Astrocyte (in vitro differentiated cells and primary cell): ENCODE results near the gene ANO8. TPM values are rescaled to one million over a fixed set of nuclear protein-coding genes. Genes with fewer than 3 reads are reported as not detected.

ENCODE experiments used
- DNase-seq: peaks from one replicate; pipeline ENCODE4 v3.0.0-alpha.2; 2010; ENCODE audit warnings: low read depth
- FAIRE-seq: peaks from 2 replicates; lab custom pipeline; 2011; peaks lifted over from hg19 to GRCh38; lab: Jason Lieb, UNC
- H2AFZ ChIP-seq: 2 replicates; pipeline ENCODE4 v1.6.0; 2012; ENCODE audit warnings: low read depth, low read length, inconsistent platforms
- H3K27ac ChIP-seq: 2 replicates; pipeline ENCODE4 v1.5.1; 2011; ENCODE audit warnings: low read depth, low read length, inconsistent platforms
- H3K27me3 ChIP-seq: 2 replicates; pipeline ENCODE4 v1.6.0; 2011; ENCODE audit warnings: low read length, inconsistent platforms; ENCODE audit not compliant: insufficient read depth
- H3K36me3 ChIP-seq: 2 replicates; pipeline ENCODE4 v1.5.1; 2011; ENCODE audit warnings: low read length, inconsistent platforms; ENCODE audit not compliant: insufficient read depth
- H3K4me1 ChIP-seq: 2 replicates; pipeline ENCODE4 v1.5.1; 2011; ENCODE audit warnings: low read length, inconsistent platforms; ENCODE audit not compliant: insufficient read depth
- H3K4me2 ChIP-seq: 2 replicates; pipeline ENCODE4 v1.6.0; 2012; ENCODE audit warnings: low read length, inconsistent platforms
- H3K4me3 ChIP-seq: 2 replicates; pipeline ENCODE4 v1.5.1; 2011; ENCODE audit warnings: low read depth, mild to moderate bottlenecking, low read length, inconsistent platforms; ENCODE audit not compliant: insufficient read depth
- H3K79me2 ChIP-seq: 2 replicates; pipeline ENCODE4 v1.6.0; 2012; ENCODE audit warnings: mild to moderate bottlenecking, low read length, inconsistent platforms; ENCODE audit not compliant: insufficient read depth
- H3K9ac ChIP-seq: 2 replicates; pipeline ENCODE4 v1.6.0; 2012; ENCODE audit warnings: mild to moderate bottlenecking, low read length, inconsistent platforms
- H3K9me3 ChIP-seq: 2 replicates; pipeline ENCODE4 v1.5.1; 2012; ENCODE audit warnings: low read depth, mild to moderate bottlenecking, low read length, inconsistent platforms; ENCODE audit not compliant: insufficient read depth
- H4K20me1 ChIP-seq: 2 replicates; pipeline ENCODE4 v1.6.0; 2012; ENCODE audit warnings: low read length, inconsistent platforms; ENCODE audit not compliant: insufficient read depth
- H3K27ac Mint-ChIP-seq: one replicate; pipeline ENCODE4 v1.8.0; 2021; ENCODE audit warnings: mild to moderate bottlenecking, mixed read lengths; ENCODE audit not compliant: unreplicated experiment
- H3K27me3 Mint-ChIP-seq: one replicate; pipeline ENCODE4 v1.8.0; 2021; ENCODE audit warnings: low read depth, mixed read lengths; ENCODE audit not compliant: unreplicated experiment
- H3K36me3 Mint-ChIP-seq: one replicate; pipeline ENCODE4 v1.8.0; 2021; ENCODE audit warnings: low read depth, mixed read lengths; ENCODE audit not compliant: unreplicated experiment
- H3K4me1 Mint-ChIP-seq: one replicate; pipeline ENCODE4 v1.8.0; 2021; ENCODE audit warnings: low read depth, mixed read lengths; ENCODE audit not compliant: unreplicated experiment
- H3K4me3 Mint-ChIP-seq: one replicate; pipeline ENCODE4 v1.8.0; 2021; ENCODE audit warnings: mild to moderate bottlenecking, moderate library complexity, mixed read lengths; ENCODE audit not compliant: unreplicated experiment
- H3K9me3 Mint-ChIP-seq: one replicate; pipeline ENCODE4 v1.8.0; 2021; ENCODE audit warnings: mild to moderate bottlenecking, mixed read lengths; ENCODE audit not compliant: unreplicated experiment
- EZH2 ChIP-seq: IDR thresholded peaks from 2 replicates; pipeline ENCODE4 v1.6.1; 2012; ENCODE audit warnings: mild to moderate bottlenecking, low read length, inconsistent platforms; ENCODE audit not compliant: insufficient read depth
- total RNA-seq: library from RNA; stranded (reverse); gene quantifications from 2 replicates; pipeline ENCODE4 v1.2.1, GENCODE V29; 2021
- TF ChIP-seq, protein P1 (sequence below): IDR thresholded peaks from 2 replicates; pipeline ENCODE4 v1.5.1; 2011; ENCODE audit warnings: low read depth, mild to moderate bottlenecking, inconsistent platforms, low read length, moderate library complexity; ENCODE audit not compliant: insufficient read depth

The ANO8 gene
- total RNA-seq, 1 donor from 2014 or later, result 8.1 TPM

DNA sequence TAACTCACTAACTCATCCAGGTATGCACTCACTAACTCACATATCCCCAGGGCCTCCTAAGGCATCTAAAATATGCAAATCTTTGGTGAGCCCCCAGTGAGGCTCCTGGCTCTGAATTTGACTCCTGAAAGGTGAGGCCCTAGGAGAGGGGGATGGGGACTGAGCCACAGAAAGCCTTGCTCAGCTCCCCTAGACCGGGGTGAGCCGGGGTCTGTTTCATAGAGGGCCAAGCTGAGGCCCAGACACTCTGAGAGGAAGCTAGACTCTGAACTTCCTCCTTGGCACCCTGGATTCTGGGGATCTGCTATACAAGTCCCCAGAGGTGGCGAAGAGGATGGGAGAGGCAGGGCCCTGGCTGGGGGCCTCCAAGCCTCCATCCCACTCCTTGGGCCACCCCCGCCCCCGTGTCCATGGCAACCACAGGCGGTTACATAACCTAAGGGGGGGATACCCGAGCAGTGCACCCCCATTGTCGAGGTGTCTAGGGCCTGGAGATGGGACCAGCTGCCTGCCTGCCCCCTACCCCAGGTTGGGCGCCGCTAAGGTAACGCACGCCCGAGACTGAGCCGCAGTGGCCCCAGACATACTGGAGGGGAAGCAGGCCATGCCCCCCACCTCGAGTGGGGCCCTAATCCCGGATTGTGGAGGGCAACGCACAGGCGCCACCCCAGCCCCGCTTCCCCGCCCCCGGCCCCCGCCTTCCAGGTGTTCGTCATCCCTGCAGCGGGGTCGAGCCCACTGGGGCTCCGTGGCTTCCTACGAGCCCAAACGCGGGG lies 32.1 kb downstream of the ANO8 start:
- Histone ChIP-seq H3K4me3 (peak overlapping the region; percentile 57), H3K9me3 (no peaks in the 10 kb centered on the region), H2AFZ (peak overlapping the region; percentile 67), H3K4me2 (peak overlapping the region; percentile 87), H3K27ac (no peak overlapping the region), H3K36me3 (no peaks in the 10 kb centered on the region), H4K20me1 (peaks cover 3% of the 10 kb centered on the region), H3K4me1 (peaks cover 12% of the 10 kb centered on the region), H3K79me2 (peaks cover 7% of the 10 kb centered on the region), H3K9ac (peak overlapping the region; percentile 75), H3K27me3 (no peaks in the 10 kb centered on the region)
- FAIRE-seq (no peak), DNase-seq (no peak)
- peaks cover 1% of the 10 kb centered on the region for H3K4me1 Mint-ChIP-seq
- peaks cover 2% of the 10 kb centered on the region for H3K36me3 Mint-ChIP-seq
- no peaks in the 10 kb centered on the region for H3K27me3 Mint-ChIP-seq
- H3K27ac Mint-ChIP-seq, result no peak overlapping the region
- H3K4me3 Mint-ChIP-seq, result peak overlapping the region; percentile 78
- TF ChIP-seq, protein P1, sequence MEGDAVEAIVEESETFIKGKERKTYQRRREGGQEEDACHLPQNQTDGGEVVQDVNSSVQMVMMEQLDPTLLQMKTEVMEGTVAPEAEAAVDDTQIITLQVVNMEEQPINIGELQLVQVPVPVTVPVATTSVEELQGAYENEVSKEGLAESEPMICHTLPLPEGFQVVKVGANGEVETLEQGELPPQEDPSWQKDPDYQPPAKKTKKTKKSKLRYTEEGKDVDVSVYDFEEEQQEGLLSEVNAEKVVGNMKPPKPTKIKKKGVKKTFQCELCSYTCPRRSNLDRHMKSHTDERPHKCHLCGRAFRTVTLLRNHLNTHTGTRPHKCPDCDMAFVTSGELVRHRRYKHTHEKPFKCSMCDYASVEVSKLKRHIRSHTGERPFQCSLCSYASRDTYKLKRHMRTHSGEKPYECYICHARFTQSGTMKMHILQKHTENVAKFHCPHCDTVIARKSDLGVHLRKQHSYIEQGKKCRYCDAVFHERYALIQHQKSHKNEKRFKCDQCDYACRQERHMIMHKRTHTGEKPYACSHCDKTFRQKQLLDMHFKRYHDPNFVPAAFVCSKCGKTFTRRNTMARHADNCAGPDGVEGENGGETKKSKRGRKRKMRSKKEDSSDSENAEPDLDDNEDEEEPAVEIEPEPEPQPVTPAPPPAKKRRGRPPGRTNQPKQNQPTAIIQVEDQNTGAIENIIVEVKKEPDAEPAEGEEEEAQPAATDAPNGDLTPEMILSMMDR, result no peak
- TF ChIP-seq EZH2, result no peak
- no peaks in the 10 kb centered on the region for H3K9me3 Mint-ChIP-seq

DNA sequence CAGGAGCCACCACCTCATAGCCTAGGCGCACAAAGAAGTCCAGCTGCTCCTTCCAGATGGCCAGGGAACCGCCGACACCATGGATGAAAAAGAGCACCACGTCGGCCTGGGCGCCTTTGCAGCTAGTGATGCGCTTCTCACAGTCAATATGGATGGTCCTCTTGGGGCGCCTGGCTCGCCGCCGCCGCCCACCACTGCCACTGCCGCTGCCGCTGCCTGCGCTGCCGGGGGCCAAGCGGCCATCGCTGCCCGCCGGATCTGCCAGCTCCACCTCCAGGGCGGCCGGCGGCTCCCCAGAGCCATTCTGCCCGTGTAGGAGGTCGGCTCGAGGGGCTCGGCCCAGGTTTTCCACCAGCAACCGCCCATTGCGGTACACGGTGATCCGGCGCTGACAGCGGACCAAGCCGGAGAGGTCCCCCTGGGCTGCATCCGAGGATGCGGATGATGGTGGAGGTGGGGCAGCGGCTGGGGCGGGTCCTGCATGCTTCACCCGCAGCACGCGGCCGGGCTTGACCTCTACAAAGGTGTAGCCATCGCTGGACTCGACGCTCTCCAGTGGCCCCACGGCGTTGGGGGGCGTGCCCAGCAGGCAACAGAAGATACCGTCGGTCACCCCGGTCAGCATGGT lies 33.5 kb downstream of the ANO8 start:
- Histone ChIP-seq H3K36me3 (no peaks in the 10 kb centered on the region), H3K4me3 (no peak overlapping the region), H3K27me3 (no peaks in the 10 kb centered on the region), H3K4me1 (peaks cover 12% of the 10 kb centered on the region), H2AFZ (no peak overlapping the region), H3K27ac (no peak overlapping the region), H3K4me2 (no peak overlapping the region), H3K9me3 (no peaks in the 10 kb centered on the region), H3K79me2 (peaks cover under 1% of the 10 kb centered on the region), H4K20me1 (peaks cover 3% of the 10 kb centered on the region), H3K9ac (no peak overlapping the region)
- H3K4me1 Mint-ChIP-seq, result peaks cover 3% of the 10 kb centered on the region
- no peaks in the 10 kb centered on the region for H3K27me3 Mint-ChIP-seq
- TF ChIP-seq EZH2, result no peak
- TF ChIP-seq, protein P1, result no peak
- FAIRE-seq, result no peak
- no peak overlapping the region for H3K27ac Mint-ChIP-seq
- peaks cover 1% of the 10 kb centered on the region for H3K9me3 Mint-ChIP-seq
- DNase-seq, result no peak
- peaks cover 2% of the 10 kb centered on the region for H3K36me3 Mint-ChIP-seq
- no peak overlapping the region for H3K4me3 Mint-ChIP-seq

DNA sequence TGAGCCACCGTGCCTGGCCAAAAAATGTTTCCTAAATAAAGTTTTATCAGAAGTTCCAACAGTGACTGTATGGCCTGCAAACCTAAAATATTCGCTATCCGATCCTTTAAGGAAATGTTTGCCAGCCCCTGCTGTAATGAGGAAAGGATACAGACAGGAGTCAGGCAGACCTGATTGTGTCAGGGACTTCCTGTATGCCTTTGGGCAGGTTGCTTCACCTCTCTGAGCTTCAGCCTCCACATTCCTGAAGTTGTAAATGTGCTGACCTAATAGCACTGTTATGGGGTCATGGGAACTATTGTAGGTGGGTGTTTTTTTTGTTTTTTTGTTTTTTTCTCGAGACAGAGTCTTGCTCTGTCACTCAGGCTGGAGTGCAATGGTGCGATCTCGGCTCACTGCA lies 37.7 kb downstream of the ANO8 start:
- H3K9me3 Mint-ChIP-seq, result peaks cover 1% of the 10 kb centered on the region
- no peak for DNase-seq
- Histone ChIP-seq H2AFZ (no peak overlapping the region), H3K4me3 (no peak overlapping the region), H3K79me2 (no peaks in the 10 kb centered on the region), H3K4me2 (no peak overlapping the region), H3K27me3 (no peaks in the 10 kb centered on the region), H3K4me1 (peaks cover 2% of the 10 kb centered on the region), H3K9ac (no peak overlapping the region), H3K9me3 (no peaks in the 10 kb centered on the region), H3K36me3 (no peaks in the 10 kb centered on the region), H3K27ac (no peak overlapping the region), H4K20me1 (no peaks in the 10 kb centered on the region)
- no peak overlapping the region for H3K27ac Mint-ChIP-seq
- H3K4me1 Mint-ChIP-seq, result peaks cover 2% of the 10 kb centered on the region
- FAIRE-seq, result no peak
- TF ChIP-seq, protein P1, result no peak
- no peak for TF ChIP-seq EZH2
- H3K27me3 Mint-ChIP-seq, result no peaks in the 10 kb centered on the region
- peak overlapping the region; percentile 43 for H3K4me3 Mint-ChIP-seq
- H3K36me3 Mint-ChIP-seq, result peaks cover 5% of the 10 kb centered on the region
